DMS 273 (cell line): ENCODE data around the gene LPIN1.

ENCODE experiments used
- DNase-seq: peaks from one replicate; lab custom pipeline; 2025; ENCODE audit not compliant: unreplicated experiment; lab: John Stamatoyannopoulos, UW

The LPIN1 gene

DNA sequence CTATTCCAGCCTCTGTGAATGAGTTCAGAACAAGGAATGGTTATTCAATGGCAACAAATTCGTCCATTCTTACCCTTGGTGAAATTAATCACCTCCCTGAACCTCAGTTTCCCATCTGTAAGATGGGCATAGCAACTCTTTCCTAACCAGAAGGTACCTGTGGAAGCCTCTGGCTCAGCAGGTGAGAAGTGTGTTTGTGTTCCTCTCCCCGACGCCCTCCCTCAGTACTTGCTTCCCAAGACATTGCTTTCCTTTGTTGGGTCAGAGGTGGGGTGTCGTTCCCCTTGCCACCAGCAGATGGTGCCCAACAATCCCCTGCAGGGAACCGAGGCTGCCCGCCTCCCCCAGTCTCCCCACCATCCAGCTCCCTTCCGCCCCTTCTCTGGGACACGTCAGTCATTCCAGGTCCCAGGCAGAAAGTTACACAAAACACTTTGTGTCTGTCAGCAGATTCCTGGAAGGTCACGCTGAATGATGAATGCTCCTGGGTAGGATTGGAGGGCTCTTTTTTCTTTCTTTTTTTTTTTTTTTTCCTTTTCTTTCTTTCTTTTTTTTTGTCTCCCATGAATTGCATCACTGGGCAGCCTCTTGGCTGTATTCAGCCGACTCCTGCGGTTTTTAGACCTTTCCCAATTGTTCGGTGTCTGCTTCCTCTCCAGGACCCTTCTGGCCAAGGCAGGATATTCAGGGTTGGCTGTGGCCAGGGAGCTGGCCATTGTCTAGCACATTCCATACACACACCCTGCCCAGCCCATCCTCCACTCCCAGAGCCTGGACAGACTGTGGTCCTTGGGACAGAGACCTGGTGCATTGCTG lies 117.3 kb downstream of the LPIN1 start:
- peak; percentile 89 for DNase-seq

GRCh38 chr2:11864724-11865123 lies 118.3 kb downstream of the LPIN1 start:
- no peak for DNase-seq

DNA sequence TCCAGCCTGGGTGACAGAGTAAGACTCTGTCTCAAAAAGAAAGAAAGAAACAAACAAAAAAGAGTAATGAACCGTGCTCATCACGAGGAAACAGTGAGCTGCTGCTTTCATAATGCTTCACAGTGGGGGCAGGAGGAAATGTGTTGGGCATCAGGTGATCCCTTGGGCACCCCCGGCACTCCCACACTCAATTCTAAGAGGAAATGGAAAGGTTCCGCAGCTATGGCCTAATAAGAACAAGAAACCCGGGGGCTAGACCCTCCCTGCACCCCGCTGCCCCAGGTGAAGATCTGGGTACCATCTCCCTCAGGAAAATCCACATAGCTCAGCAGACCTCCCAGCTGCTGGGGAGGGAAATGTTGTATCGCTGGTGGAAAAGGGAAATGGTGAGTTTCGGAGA lies 118.9 kb downstream of the LPIN1 start:
- no peak for DNase-seq

DNA sequence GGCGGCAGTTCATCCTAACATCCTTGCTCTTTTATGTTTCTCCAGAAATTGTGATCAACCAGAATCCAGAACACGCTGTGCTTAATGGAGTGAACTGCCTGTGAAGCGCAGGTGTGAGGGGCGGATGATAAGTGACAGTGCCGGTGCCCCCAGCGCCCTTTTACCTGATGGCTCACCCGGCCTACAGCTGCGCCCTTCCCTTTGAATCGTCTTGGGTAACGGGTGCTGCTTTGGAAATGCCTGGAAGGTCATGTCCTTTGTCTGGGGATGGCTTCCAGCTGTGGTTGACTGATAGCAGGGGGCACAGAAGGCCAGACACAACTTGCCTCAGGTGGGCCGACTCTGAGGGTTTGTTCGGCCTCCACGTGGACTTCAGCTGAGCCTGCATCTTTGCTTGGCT lies 119.4 kb downstream of the LPIN1 start:
- DNase-seq, result no peak

- peak; percentile 42 for DNase-seq
These were observed 120.2 kb downstream of the LPIN1 start for GRCh38 chr2:11866358-11867335.

DNA sequence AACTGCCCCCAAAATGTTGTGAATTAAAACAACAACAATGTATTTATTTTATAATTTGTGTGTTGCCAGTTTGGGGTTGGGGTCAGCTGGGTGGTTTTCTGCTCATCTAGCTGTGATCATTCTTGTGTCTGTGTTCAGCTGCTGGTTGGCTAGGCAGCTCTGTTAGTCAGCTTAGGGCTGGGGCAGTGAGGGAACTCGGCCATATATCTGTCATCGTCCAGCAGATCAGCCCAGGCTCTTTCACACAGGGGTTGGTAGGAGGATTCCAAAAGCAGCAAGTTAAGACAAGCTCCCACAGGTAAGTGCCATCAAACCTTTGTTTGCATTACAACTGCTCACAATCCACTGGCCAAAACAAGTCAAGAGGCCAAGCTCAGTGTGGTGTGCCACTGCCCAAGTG lies 121.5 kb downstream of the LPIN1 start:
- no peak for DNase-seq

GRCh38 chr2:11869391-11869991 lies 123.1 kb downstream of the LPIN1 start:
- no peak for DNase-seq

- DNase-seq, result no peak
These were observed 123.6 kb downstream of the LPIN1 start for GRCh38 chr2:11870064-11870463.

DNA sequence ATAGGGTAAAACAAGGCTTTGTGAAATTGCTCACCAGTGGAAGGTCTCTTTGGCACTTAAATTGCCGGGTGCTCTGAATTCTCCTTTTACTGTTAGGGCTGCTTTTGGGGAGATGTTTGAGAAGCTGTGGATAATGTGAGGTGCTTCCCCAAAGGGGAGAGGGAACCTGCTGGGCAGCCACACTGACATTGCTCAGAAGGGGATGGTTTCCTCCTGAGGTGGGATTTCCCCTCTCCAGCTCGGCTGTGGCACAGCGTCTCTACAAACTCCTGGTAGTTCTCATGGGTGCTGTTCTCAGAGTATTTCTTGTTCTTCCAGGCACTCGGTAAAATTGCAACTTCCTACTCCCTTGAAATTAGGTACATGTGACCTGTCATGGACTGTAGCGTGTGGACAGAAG lies 124.2 kb downstream of the LPIN1 start:
- no peak for DNase-seq

- DNase-seq, result no peak
These were observed 125.0 kb downstream of the LPIN1 start for GRCh38 chr2:11871421-11871820.

- no peak for DNase-seq
These were observed 126.0 kb downstream of the LPIN1 start for GRCh38 chr2:11872247-11872947.

- DNase-seq, result no peak
These were observed 126.5 kb downstream of the LPIN1 start for GRCh38 chr2:11872948-11873269.

DNA sequence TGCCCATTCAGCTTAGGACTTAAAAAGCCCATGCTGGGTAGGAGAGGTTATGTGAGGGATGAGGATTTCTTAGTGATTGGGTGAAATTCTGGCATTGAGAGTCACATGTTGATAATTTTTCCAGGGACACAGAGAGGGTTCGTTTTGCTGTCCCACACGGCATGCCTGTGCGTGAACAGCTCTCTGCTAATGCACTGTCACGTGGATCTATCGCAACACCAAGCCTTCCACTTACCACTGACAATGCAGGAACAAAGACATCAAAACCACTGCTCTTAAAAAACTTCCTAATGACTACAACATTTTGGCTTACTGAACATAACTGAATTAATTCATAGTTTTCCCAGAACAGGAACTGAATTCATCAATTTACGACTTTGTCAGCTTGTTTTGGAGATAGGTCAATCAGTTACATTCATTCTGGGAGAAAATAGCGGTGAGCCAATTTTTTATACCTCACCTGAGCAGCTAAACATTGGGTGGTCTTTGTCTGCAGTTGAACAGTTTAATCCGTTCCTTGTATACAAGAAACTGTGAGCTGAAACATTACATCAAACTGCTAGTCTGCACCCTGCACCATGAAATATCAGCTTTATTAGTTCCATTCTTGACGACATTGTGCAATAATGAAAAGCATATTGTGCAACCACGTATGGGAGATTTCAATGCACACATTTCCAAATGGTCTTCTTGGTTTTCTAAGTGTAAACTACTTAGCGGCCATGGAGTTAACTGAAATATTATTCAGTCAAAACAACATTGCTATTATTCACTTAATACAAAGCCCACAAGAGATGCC lies 127.1 kb downstream of the LPIN1 start:
- DNase-seq, result no peak

DNA sequence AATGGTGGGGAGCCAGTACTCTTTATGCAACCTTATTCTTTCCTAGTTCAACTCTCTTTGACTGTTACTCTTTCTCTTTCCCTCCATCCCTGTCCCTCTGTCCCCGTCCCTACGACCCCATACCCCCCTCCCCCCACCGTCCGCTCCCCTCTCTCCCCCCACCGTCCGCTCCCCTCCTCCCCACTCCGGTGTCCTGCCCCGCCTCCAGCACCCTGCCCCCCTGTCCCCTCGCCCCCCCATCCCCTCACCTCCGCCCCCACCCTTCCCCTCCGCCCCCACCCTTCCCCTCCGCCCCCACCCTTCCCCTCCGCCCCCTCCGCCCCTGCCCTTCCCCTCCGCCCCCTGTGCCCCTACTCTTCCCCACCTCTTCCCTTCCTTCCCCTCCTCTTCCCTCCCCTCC lies 128.4 kb downstream of the LPIN1 start:
- DNase-seq, result no peak

GRCh38 chr2:11875481-11875880 lies 129.0 kb downstream of the LPIN1 start:
- DNase-seq, result no peak

- no peak for DNase-seq
These were observed 130.0 kb downstream of the LPIN1 start for GRCh38 chr2:11876436-11876835.

DNA sequence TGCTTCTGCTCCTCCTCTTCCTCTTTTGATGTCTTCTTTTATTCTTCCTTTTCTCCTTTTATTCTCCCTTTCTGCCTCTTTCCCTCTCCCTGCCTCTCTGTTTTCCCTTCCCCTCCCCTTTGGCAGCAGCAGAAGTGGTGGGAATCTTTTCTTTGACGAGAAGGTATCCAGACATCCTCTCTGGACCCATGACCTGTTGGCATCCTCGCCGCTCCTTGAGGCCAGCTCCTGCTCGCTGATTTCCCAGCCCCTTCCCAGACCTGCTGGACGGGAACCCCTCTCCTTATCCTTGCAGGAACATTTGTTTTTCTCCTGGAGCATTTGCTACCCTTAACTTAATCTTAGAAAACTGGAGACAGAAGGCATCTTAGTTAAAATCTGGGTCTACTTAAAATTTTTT lies 130.5 kb downstream of the LPIN1 start:
- no peak for DNase-seq
